ENCODE results near the gene SOCS1. TPM values are rescaled to one million over a fixed set of nuclear protein-coding genes. Genes with fewer than 3 reads are reported as not detected.

SOCS1 gene
- total and polyA plus RNA-seq, 2 experiments from 2014 or later, result 1.4 to 2.3 TPM

DNA sequence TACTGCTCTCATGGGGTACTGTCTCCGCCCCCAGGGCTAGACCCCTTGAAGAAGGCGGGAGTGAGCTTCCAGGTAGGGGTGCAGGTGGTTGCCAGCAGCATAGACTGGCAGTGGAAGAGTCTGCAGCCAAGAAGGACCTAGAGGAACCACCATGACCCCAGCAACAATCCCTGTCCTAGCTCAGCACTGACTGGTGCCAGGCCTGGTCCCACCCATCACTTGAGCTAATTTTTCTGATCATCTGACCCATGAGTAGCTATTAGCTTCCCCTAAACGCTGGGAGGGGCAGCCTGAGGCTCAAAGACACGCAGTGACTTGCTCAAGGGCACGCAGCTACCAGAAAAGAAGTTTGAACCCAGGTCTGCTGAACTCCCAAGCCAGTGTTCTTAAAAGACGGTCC, 16.5 kb upstream of the SOCS1 start:
- WGBS, 2 experiments (ENCODE audit: low coverage in 1 of 2, low lambda C conversion rate in 2 of 2, missing lambda C conversion rate in 2 of 2), result 64 to 72% methylated on average over 6 of the region's 6 CpGs
- in situ Hi-C loops (cut with MboI), result no loop called here

GRCh38 chr16:11271610-11272009, 15.6 kb upstream of the SOCS1 start:
- H3K9me2 ChIP-seq (ENCODE audit: insufficient read depth), result no peaks in the 10 kb centered on the region
- no peak overlapping the region for H3K27ac ChIP-seq
- in situ Hi-C loops (cut with MboI), result no loop called here
- TF ChIP-seq EZH2phosphoT487 (IDR thresholded peaks at IDR 0.05; ENCODE audit: insufficient read depth, low read depth) (no peak), EZH2 (IDR thresholded peaks at IDR 0.05; ENCODE audit: insufficient read depth, poor library complexity, severe bottlenecking) (no peak)
- H3K27me3 ChIP-seq (replicated peaks; ENCODE audit: insufficient read depth), result no peaks in the 10 kb centered on the region
- H3F3A ChIP-seq (ENCODE audit: insufficient read depth), result no peaks in the 10 kb centered on the region
- H3K4me2 ChIP-seq (ENCODE audit: unreplicated experiment), result no peak overlapping the region
- DNase-seq, result no peak
- H3K79me2 ChIP-seq (ENCODE audit: insufficient read depth), result no peaks in the 10 kb centered on the region
- H3K36me3 ChIP-seq (ENCODE audit: low read depth), result no peaks in the 10 kb centered on the region
- no peak overlapping the region for H2AFZ ChIP-seq
- H4K20me1 ChIP-seq (ENCODE audit: insufficient read depth), result no peaks in the 10 kb centered on the region
- no peak overlapping the region for H3K4me3 ChIP-seq
- WGBS, 2 experiments (ENCODE audit: low coverage in 1 of 2, low lambda C conversion rate in 2 of 2, missing lambda C conversion rate in 2 of 2), result 91 to 95% methylated on average over 10 of the region's 10 CpGs
- no peaks in the 10 kb centered on the region for H3K4me1 ChIP-seq (ENCODE audit: insufficient read depth)
- H3K9ac ChIP-seq, result no peak overlapping the region
- no peaks in the 10 kb centered on the region for H3K9me3 ChIP-seq (ENCODE audit: low read depth)

More for the DNA sequence above, 16.5 kb upstream of the SOCS1 start:
- no peaks in the 10 kb centered on the region for H3K36me3 ChIP-seq (ENCODE audit: low read depth)
- H2AFZ ChIP-seq, result no peak overlapping the region
- H3K4me3 ChIP-seq, result no peak overlapping the region
- no peak for DNase-seq
- no peaks in the 10 kb centered on the region for H3K4me1 ChIP-seq (ENCODE audit: insufficient read depth)
- TF ChIP-seq EZH2 (IDR thresholded peaks at IDR 0.05; ENCODE audit: insufficient read depth, poor library complexity, severe bottlenecking), result no peak
- TF ChIP-seq EZH2phosphoT487 (IDR thresholded peaks at IDR 0.05; ENCODE audit: insufficient read depth, low read depth), result no peak
- H3K9me2 ChIP-seq (ENCODE audit: insufficient read depth), result no peaks in the 10 kb centered on the region
- no peaks in the 10 kb centered on the region for H3K27me3 ChIP-seq (replicated peaks; ENCODE audit: insufficient read depth)
- H4K20me1 ChIP-seq (ENCODE audit: insufficient read depth), result no peaks in the 10 kb centered on the region
- H3K4me2 ChIP-seq (ENCODE audit: unreplicated experiment), result no peak overlapping the region
- H3K79me2 ChIP-seq (ENCODE audit: insufficient read depth), result no peaks in the 10 kb centered on the region
- no peaks in the 10 kb centered on the region for H3K9me3 ChIP-seq (ENCODE audit: low read depth)
- no peak overlapping the region for H3K27ac ChIP-seq
- H3K9ac ChIP-seq, result no peak overlapping the region
- H3F3A ChIP-seq (ENCODE audit: insufficient read depth), result no peaks in the 10 kb centered on the region

DNA sequence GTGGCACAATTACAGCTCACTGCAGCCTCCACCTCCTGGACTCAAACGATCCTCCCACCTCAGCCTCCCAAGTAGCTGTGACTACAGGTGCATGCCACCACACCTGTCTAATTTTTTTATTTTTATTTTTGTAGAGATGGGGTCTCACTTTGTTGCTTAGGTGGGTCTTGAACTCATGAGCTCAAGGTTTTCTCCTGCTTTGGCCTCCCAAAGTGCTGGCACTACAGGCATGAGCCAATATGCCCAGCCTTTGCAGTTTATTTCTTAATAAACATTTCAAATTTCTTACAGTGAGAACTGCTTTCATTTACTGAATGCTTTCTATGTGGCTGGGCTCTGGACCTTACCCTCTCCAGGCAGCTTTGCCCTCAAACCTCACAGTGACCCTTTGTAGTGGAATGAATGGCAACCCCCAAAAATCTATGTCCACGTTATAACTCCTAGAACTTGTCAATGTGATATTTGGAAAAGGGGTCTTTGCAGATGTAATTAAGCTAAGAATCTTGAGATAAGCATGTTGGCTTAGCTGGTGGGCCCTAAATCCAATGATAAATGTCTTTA, 14.7 kb upstream of the SOCS1 start:
- in situ Hi-C loops (cut with MboI), result no loop called here
- no peak for DNase-seq

DNA sequence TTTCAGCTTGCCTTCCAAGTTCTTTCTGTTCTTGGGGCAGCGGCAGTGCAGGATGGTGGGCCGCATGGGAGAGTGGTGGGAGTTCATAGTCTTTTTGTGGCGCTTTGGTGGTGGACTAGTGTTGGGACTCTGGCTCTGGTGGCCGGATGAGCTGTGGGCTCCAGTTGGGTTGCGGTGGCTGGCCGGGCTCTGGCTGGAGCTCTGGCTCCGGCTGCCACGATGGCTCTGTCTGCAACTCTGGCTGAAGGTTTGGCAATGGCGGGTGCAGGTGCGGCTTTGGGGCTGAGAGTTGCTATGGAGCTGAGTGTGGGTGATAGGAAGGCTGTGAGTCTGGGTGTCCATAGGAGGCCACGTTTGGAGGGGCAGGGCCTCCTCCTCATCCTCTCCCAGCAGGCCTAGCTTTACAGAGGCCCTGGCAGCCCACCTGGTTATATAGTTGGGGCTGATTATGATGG, 12.9 kb upstream of the SOCS1 start, which contains the start of gene TNP2:
Gene TNP2, minus strand, starts transcription at position 405 of the 455 bp plus-strand sequence. Its CDS starts 63 bp downstream, at position 342.
- Histone ChIP-seq H3K4me3 (no peak within 1 kb of the TSS), H3K9ac (no peak within 1 kb of the TSS), H3F3A (ENCODE audit: insufficient read depth) (no peaks in the 10 kb centered on the region), H3K9me2 (ENCODE audit: insufficient read depth) (no peaks in the 10 kb centered on the region), H3K27ac (no peak within 1 kb of the TSS), H2AFZ (no peak within 1 kb of the TSS), H3K36me3 (ENCODE audit: low read depth) (no peaks in the 10 kb centered on the region), H3K9me3 (ENCODE audit: low read depth) (no peaks in the 10 kb centered on the region), H3K79me2 (ENCODE audit: insufficient read depth) (no peaks in the 10 kb centered on the region), H3K4me1 (ENCODE audit: insufficient read depth) (no peaks in the 10 kb centered on the region), H3K27me3 (replicated peaks; ENCODE audit: insufficient read depth) (no peaks in the 10 kb centered on the region), H4K20me1 (ENCODE audit: insufficient read depth) (no peaks in the 10 kb centered on the region), H3K4me2 (ENCODE audit: unreplicated experiment) (no peak within 1 kb of the TSS)
- 90 to 91% methylated on average over 11 of the region's 11 CpGs for WGBS, 2 experiments (ENCODE audit: low coverage in 1 of 2, low lambda C conversion rate in 2 of 2, missing lambda C conversion rate in 2 of 2)
- no peak for DNase-seq
- in situ Hi-C loops (cut with MboI), result no loop called here
- TF ChIP-seq EZH2 (IDR thresholded peaks at IDR 0.05; ENCODE audit: insufficient read depth, poor library complexity, severe bottlenecking), result no peak
- no peak for TF ChIP-seq EZH2phosphoT487 (IDR thresholded peaks at IDR 0.05; ENCODE audit: insufficient read depth, low read depth)

More for the DNA sequence above, 14.7 kb upstream of the SOCS1 start:
- H3K9ac ChIP-seq, result no peak overlapping the region
- no peak for TF ChIP-seq EZH2 (IDR thresholded peaks at IDR 0.05; ENCODE audit: insufficient read depth, poor library complexity, severe bottlenecking)
- no peak for TF ChIP-seq EZH2phosphoT487 (IDR thresholded peaks at IDR 0.05; ENCODE audit: insufficient read depth, low read depth)
- no peak overlapping the region for H3K4me3 ChIP-seq
- H3K27ac ChIP-seq, result no peak overlapping the region
- no peak overlapping the region for H2AFZ ChIP-seq
- no peaks in the 10 kb centered on the region for H3F3A ChIP-seq (ENCODE audit: insufficient read depth)
- no peaks in the 10 kb centered on the region for H3K36me3 ChIP-seq (ENCODE audit: low read depth)
- no peaks in the 10 kb centered on the region for H4K20me1 ChIP-seq (ENCODE audit: insufficient read depth)
- no peak overlapping the region for H3K4me2 ChIP-seq (ENCODE audit: unreplicated experiment)
- no peaks in the 10 kb centered on the region for H3K9me2 ChIP-seq (ENCODE audit: insufficient read depth)
- H3K9me3 ChIP-seq (ENCODE audit: low read depth), result no peaks in the 10 kb centered on the region
- 76% methylated on average over 2 of the region's 2 CpGs for WGBS, 2 experiments (ENCODE audit: low coverage in 1 of 2, low lambda C conversion rate in 2 of 2, missing lambda C conversion rate in 2 of 2)
- no peaks in the 10 kb centered on the region for H3K79me2 ChIP-seq (ENCODE audit: insufficient read depth)
- H3K4me1 ChIP-seq (ENCODE audit: insufficient read depth), result no peaks in the 10 kb centered on the region
- H3K27me3 ChIP-seq (replicated peaks; ENCODE audit: insufficient read depth), result no peaks in the 10 kb centered on the region
